Body of pancreas (tissue), 4 donors: Measurements from ENCODE around the gene CRB3. TPM values are rescaled to one million over a fixed set of nuclear protein-coding genes. Genes with fewer than 3 reads are reported as not detected.

Experiments
- ATAC-seq: fragments of 150-250 bp; one replicate; pipeline ENCODE4 v1.9.1; 2016
- DNase-seq, 4 donors: peaks; one replicate each; pipeline ENCODE4 v3.0.0-alpha.2; 2019
- H3K27ac ChIP-seq, 4 donors: fragments of 200-600 bp; sonication (generic); 1 replicate in 3 of 4; 2 replicates in 1 of 4; pipeline versions ENCODE4 v1.5.1 to v1.6.1; 2016 to 2019; ENCODE audit warnings: mild to moderate bottlenecking in 1 of 4, mixed read lengths in 1 of 4, moderate library complexity in 1 of 4
- H3K27me3 ChIP-seq, 2 donors: fragments of 200-600 bp; sonication (generic); one replicate each; pipeline ENCODE4 v1.6.0; 2016; ENCODE audit warnings: mild to moderate bottlenecking in 1 of 2
- H3K36me3 ChIP-seq, 2 donors: fragments of 200-600 bp; sonication (generic); replicated peaks in 1 of 2; 2 replicates each; pipeline ENCODE4 v1.5.1; 2016; ENCODE audit warnings: low read depth in 2 of 2; ENCODE audit not compliant: insufficient read depth in 1 of 2
- H3K4me1 ChIP-seq: fragments of 200-600 bp; sonication (generic); one replicate; pipeline ENCODE4 v1.6.0; 2016
- H3K4me3 ChIP-seq, 2 donors: fragments of 200-600 bp; sonication (generic); 1 replicate in 1 of 2; 2 replicates in 1 of 2; pipeline ENCODE4 v1.5.1; 2016 to 2019
- H3K9me3 ChIP-seq, 3 donors: fragments of 200-600 bp; sonication (generic); 1 replicate in 2 of 3; 2 replicates in 1 of 3; pipeline ENCODE4 v1.5.1; 2016
- CTCF ChIP-seq, 7 experiments: fragments of 450-650 bp in 4 of 7; fragments of 200-600 bp in 3 of 7; sonication (generic) in 3 of 7; IDR thresholded peaks; one replicate each; pipeline ENCODE4 v1.5.1; 2016 to 2019; ENCODE audit warnings: antibody characterized with exemption in 7 of 7
- POLR2A ChIP-seq, 3 donors: fragments of 450-650 bp; IDR thresholded peaks; one replicate each; pipeline ENCODE4 v1.6.1; 2016; ENCODE audit warnings: antibody characterized with exemption in 3 of 3, mild to moderate bottlenecking in 2 of 3
- WGBS, 2 donors: methylation state at CpG; one replicate each; pipeline ENCODE4 v1.1.5; 2017; 5-methylcytosine and 5-hydroxymethylcytosine counted together
- intact Hi-C: fragments of 100-400 bp; cut with DNase I; formaldehyde crosslinking; loops from one replicate; pipeline ENCODE4 v1.15.1; 2023
- total RNA-seq, 2 donors: library from RNA; depleted of rRNA; stranded (reverse); fragments of >200 nt; gene quantifications; one replicate each; pipeline ENCODE4 v1.1.0, GENCODE V29; 2016

Gene CRB3
- total RNA-seq, 2 donors from 2014 or later = 35.8 to 37.6 TPM

GRCh38 chr19:6450166-6450565 is 13.9 kb upstream of the CRB3 start:
- no peak overlapping the region for H3K27ac ChIP-seq
- H3K27me3 ChIP-seq = no peaks in the 10 kb centered on the region
- intact Hi-C loops = no loop called here
- H3K4me1 ChIP-seq = no peaks in the 10 kb centered on the region
- H3K36me3 ChIP-seq = peaks cover 0 to 7% of the 10 kb centered on the region in 2 donors
- no peak for TF ChIP-seq CTCF (IDR thresholded peaks at IDR 0.05)
- TF ChIP-seq POLR2A (IDR thresholded peaks at IDR 0.05) = no peak
- DNase-seq (no peak), ATAC-seq (no peak)
- H3K9me3 ChIP-seq = no peaks in the 10 kb centered on the region
- 96 to 99% methylated on average over 5 of the region's 5 CpGs for WGBS, 2 donors
- no peak overlapping the region for H3K4me3 ChIP-seq

- intact Hi-C loops = no loop called here
- DNase-seq (no peak), ATAC-seq (no peak)
- 90 to 96% methylated on average over 7 of the region's 7 CpGs for WGBS, 2 donors
- Histone ChIP-seq H3K36me3 (peaks cover 0 to 7% of the 10 kb centered on the region in 2 donors), H3K4me1 (no peaks in the 10 kb centered on the region), H3K27ac (no peak overlapping the region), H3K27me3 (no peaks in the 10 kb centered on the region), H3K4me3 (no peak overlapping the region), H3K9me3 (no peaks in the 10 kb centered on the region)
- TF ChIP-seq POLR2A (IDR thresholded peaks at IDR 0.05) = no peak
- TF ChIP-seq CTCF (IDR thresholded peaks at IDR 0.05) = no peak
Observed at GRCh38 chr19:6451583-6452222, 12.4 kb upstream of the CRB3 start.

- 89 to 95% methylated on average over 8 to 19 of the region's 19 CpGs for WGBS, 2 donors
- Histone ChIP-seq H3K36me3 (peaks cover 0 to 7% of the 10 kb centered on the region in 2 donors), H3K9me3 (no peaks in the 10 kb centered on the region), H3K4me1 (no peaks in the 10 kb centered on the region), H3K4me3 (no peak overlapping the region), H3K27me3 (no peaks in the 10 kb centered on the region), H3K27ac (no peak overlapping the region)
- intact Hi-C loops = no loop called here
- TF ChIP-seq CTCF (IDR thresholded peaks at IDR 0.05) = no peak
- no peak for TF ChIP-seq POLR2A (IDR thresholded peaks at IDR 0.05)
- ATAC-seq = no peak
- DNase-seq = no peak
Observed at GRCh38 chr19:6452223-6452614, 11.9 kb upstream of the CRB3 start.

DNA sequence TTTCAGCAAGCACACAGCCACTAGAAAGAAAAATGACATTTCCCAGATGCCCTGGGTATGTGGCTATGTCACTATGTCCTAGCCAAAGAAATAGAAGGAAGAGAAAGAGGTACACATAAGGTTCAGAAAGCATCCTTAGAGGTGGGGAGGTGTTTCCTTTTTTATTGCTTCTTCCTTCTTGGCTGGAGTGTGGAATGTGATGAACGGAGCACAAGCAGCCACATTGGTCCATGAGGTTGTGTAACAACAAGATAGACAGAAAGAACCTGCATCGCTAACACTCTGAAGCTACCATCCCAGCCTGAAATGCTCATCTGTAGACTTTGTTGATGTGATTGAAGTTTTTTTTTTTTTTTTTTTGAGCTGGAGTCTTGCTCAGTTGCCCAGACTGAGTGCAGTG is 11.2 kb upstream of the CRB3 start:
- no peaks in the 10 kb centered on the region for H3K9me3 ChIP-seq
- no peak for DNase-seq
- H3K27ac ChIP-seq = no peak overlapping the region
- no peaks in the 10 kb centered on the region for H3K4me1 ChIP-seq
- H3K36me3 ChIP-seq = peaks cover 0 to 7% of the 10 kb centered on the region in 2 donors
- intact Hi-C loops = no loop called here
- 92 to 98% methylated on average over 2 of the region's 2 CpGs for WGBS, 2 donors
- TF ChIP-seq CTCF (IDR thresholded peaks at IDR 0.05) (no peak), POLR2A (IDR thresholded peaks at IDR 0.05) (no peak)
- H3K4me3 ChIP-seq = no peak overlapping the region
- H3K27me3 ChIP-seq = no peaks in the 10 kb centered on the region
- no peak for ATAC-seq

GRCh38 chr19:6453951-6454565 is 10.0 kb upstream of the CRB3 start:
- H3K27ac ChIP-seq = no peak overlapping the region
- no peak overlapping the region for H3K4me3 ChIP-seq
- peaks cover 10% of the 10 kb centered on the region for H3K4me1 ChIP-seq
- 98 to 100% methylated on average over 6 to 11 of the region's 11 CpGs for WGBS, 2 donors
- intact Hi-C loops = no loop called here
- H3K27me3 ChIP-seq = no peaks in the 10 kb centered on the region
- no peak for DNase-seq
- TF ChIP-seq POLR2A (IDR thresholded peaks at IDR 0.05) (no peak), CTCF (IDR thresholded peaks at IDR 0.05) (no peak)
- no peaks in the 10 kb centered on the region for H3K9me3 ChIP-seq
- ATAC-seq = no peak
- H3K36me3 ChIP-seq = peaks cover 0 to 7% of the 10 kb centered on the region in 2 donors
